K562 (cell line): Measurements from ENCODE around the gene PHACTR2. TPM values are rescaled to one million over a fixed set of nuclear protein-coding genes. Genes with fewer than 3 reads are reported as not detected.

Source experiments
- GATAD2B ChIP-seq: fragments of 450-650 bp; IDR thresholded peaks from 2 replicates; pipeline ENCODE4 v1.6.1; 2017; ENCODE audit warnings: mild to moderate bottlenecking, borderline replicate concordance
- MAFF ChIP-seq: IDR thresholded peaks from 2 replicates; pipeline ENCODE4 v1.6.1; 2012; ENCODE audit warnings: low read length, improper control_type of control experiment
- RBFOX2 ChIP-seq: fragments of 200-400 bp; formaldehyde crosslinking; IDR thresholded peaks from 2 replicates; pipeline ENCODE4 v1.6.1; 2017; ENCODE audit warnings: low read depth, mild to moderate bottlenecking, low read length, moderate library complexity
- ZNF316 ChIP-seq: fragments of 450-650 bp; IDR thresholded peaks from 2 replicates; pipeline ENCODE4 v1.6.1; 2016
- ZNF717 ChIP-seq: fragments of 250-450 bp; sonication (Bioruptor Pico); IDR thresholded peaks from 2 replicates; pipeline ENCODE4 v1.5.0; 2021
- polyA plus RNA-seq, 8 experiments: library from polyadenylated mRNA; depleted of rRNA in 4 of 8; stranded (reverse) in 5 of 8; unstranded in 3 of 8; fragments of >200 nt; fragmentation: Nextera tagmentation in 2 of 8; fragmentation: Illumina TruSeq in 1 of 8; extraction: Ambion mirVana in 2 of 8; extraction: Trizol in 1 of 8; gene quantifications; 2 replicates each; pipeline versions ENCODE4 v1.2.1 to v1.2.3, GENCODE V29; 2011 to 2014; ENCODE audit warnings: inconsistent platforms in 1 of 8, missing spikeins in 1 of 8
- total RNA-seq, 7 experiments: library from RNA; depleted of rRNA in 6 of 7; stranded (reverse); fragments of >200 nt in 6 of 7; fragmentation: Illumina TruSeq in 2 of 7; extraction: Trizol in 2 of 7; gene quantifications; 2 replicates each; pipeline versions ENCODE4 v1.2.1 to v1.2.3, GENCODE V29; 2011 to 2021; ENCODE audit warnings: low replicate concordance in 1 of 7
- TF ChIP-seq, protein P1 (sequence below): fragments of 450-650 bp; IDR thresholded peaks from 2 replicates; pipeline ENCODE4 v1.6.1; 2016; ENCODE audit warnings: low read depth

Gene PHACTR2
- total and polyA plus RNA-seq, 9 of the 15 experiments (the other 6 are each of a cell fraction or from before 2014, with no cell fraction given), result 5.3 to 52.5 (median 22.9) TPM

- TF ChIP-seq, protein P1, sequence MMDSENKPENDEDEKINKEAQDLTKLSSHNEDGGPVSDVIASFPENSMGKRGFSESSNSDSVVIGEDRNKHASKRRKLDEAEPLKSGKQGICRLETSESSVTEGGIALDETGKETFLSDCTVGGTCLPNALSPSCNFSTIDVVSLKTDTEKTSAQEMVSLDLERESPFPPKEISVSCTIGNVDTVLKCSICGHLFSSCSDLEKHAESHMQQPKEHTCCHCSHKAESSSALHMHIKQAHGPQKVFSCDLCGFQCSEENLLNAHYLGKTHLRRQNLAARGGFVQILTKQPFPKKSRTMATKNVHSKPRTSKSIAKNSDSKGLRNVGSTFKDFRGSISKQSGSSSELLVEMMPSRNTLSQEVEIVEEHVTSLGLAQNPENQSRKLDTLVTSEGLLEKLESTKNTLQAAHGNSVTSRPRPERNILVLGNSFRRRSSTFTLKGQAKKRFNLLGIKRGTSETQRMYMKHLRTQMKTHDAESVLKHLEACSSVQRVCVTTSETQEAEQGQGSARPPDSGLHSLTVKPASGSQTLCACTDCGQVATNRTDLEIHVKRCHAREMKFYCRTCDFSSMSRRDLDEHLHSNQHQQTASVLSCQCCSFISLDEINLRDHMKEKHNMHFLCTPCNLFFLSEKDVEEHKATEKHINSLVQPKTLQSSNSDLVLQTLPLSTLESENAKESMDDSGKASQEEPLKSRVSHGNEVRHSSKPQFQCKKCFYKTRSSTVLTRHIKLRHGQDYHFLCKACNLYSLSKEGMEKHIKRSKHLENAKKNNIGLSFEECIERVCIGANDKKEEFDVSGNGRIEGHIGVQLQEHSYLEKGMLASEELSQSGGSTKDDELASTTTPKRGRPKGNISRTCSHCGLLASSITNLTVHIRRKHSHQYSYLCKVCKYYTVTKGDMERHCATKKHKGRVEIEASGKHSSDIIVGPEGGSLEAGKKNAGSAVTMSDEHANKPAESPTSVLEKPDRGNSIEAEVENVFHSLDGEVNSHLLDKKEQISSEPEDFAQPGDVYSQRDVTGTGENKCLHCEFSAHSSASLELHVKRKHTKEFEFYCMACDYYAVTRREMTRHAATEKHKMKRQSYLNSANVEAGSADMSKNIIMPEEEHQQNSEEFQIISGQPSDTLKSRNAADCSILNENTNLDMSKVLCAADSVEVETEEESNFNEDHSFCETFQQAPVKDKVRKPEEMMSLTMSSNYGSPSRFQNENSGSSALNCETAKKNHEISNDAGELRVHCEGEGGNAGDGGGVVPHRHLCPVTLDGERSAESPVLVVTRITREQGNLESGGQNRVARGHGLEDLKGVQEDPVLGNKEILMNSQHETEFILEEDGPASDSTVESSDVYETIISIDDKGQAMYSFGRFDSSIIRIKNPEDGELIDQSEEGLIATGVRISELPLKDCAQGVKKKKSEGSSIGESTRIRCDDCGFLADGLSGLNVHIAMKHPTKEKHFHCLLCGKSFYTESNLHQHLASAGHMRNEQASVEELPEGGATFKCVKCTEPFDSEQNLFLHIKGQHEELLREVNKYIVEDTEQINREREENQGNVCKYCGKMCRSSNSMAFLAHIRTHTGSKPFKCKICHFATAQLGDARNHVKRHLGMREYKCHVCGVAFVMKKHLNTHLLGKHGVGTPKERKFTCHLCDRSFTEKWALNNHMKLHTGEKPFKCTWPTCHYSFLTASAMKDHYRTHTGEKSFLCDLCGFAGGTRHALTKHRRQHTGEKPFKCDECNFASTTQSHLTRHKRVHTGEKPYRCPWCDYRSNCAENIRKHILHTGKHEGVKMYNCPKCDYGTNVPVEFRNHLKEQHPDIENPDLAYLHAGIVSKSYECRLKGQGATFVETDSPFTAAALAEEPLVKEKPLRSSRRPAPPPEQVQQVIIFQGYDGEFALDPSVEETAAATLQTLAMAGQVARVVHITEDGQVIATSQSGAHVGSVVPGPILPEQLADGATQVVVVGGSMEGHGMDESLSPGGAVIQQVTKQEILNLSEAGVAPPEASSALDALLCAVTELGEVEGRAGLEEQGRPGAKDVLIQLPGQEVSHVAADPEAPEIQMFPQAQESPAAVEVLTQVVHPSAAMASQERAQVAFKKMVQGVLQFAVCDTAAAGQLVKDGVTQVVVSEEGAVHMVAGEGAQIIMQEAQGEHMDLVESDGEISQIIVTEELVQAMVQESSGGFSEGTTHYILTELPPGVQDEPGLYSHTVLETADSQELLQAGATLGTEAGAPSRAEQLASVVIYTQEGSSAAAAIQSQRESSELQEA, result no peak
- TF ChIP-seq ZNF316, result peak; percentile 88
- peak; percentile 28; the same call in 1 of the 2 replicates for TF ChIP-seq RBFOX2
- 0 out of 2 replicates have a peak, but pooled peaks have one; percentile 19 for TF ChIP-seq ZNF717 (CRISPR knock-in tag)
- 0 out of 2 replicates have a peak, but pooled peaks have one; percentile 49 for TF ChIP-seq GATAD2B
- peak; percentile 21; the same call in 1 of the 2 replicates for TF ChIP-seq MAFF
Observed at GRCh38 chr6:143807103-143807772, 129.5 kb downstream of the PHACTR2 start (continued).
